Prostate gland (tissue), 2 donors: ENCODE data around the gene TLE1. TPM values are rescaled to one million over a fixed set of nuclear protein-coding genes. Genes with fewer than 3 reads are reported as not detected.

Experiments used
- DNase-seq: peaks from one replicate; pipeline ENCODE4 v3.0.0-alpha.2; 2019; ENCODE audit warnings: low spot score
- H3K27ac ChIP-seq, 2 donors: fragments of 200-600 bp; sonication (generic); 2 replicates each; pipeline ENCODE4 v1.5.1; 2017 to 2019
- H3K27me3 ChIP-seq: fragments of 200-600 bp; sonication (generic); replicated peaks from 2 replicates; pipeline ENCODE4 v1.5.1; 2019; ENCODE audit not compliant: insufficient read depth
- H3K36me3 ChIP-seq, 2 donors: fragments of 200-600 bp; sonication (generic); 1 replicate in 1 of 2; 2 replicates in 1 of 2; pipeline versions ENCODE4 v1.5.1 to v1.8.1; 2017 to 2019
- H3K4me1 ChIP-seq: fragments of 200-600 bp; sonication (generic); replicated peaks from 2 replicates; pipeline ENCODE4 v1.5.1; 2019
- H3K4me3 ChIP-seq, 2 donors: fragments of 200-600 bp; sonication (generic); 2 replicates each; pipeline ENCODE4 v1.5.1; 2017 to 2019
- H3K9me3 ChIP-seq: fragments of 200-600 bp; sonication (generic); 2 replicates; pipeline ENCODE4 v1.5.1; 2017
- POLR2A ChIP-seq: fragments of 450-650 bp; IDR thresholded peaks from one replicate; pipeline ENCODE4 v1.6.1; 2016; ENCODE audit warnings: antibody characterized with exemption, mild to moderate bottlenecking
- POLR2AphosphoS5 ChIP-seq: sonication (generic); formaldehyde crosslinking; IDR thresholded peaks from one replicate; pipeline ENCODE4 v1.6.1; 2017; ENCODE audit warnings: antibody characterized with exemption
- WGBS: methylation state at CpG from one replicate; pipeline ENCODE4 v1.1.5; 2018; 5-methylcytosine and 5-hydroxymethylcytosine counted together
- intact Hi-C: fragments of 100-400 bp; cut with DNase I; formaldehyde crosslinking; loops from one replicate; pipeline ENCODE4 v1.14.2; 2022
- total RNA-seq, 2 donors: library from RNA; depleted of rRNA; stranded (reverse); fragments of >200 nt; gene quantifications; one replicate each; pipeline ENCODE4 v1.1.0, GENCODE V29; 2016
- TF ChIP-seq, protein P1 (sequence below), 4 experiments: fragments of 200-600 bp in 2 of 4; fragments of 450-650 bp in 2 of 4; sonication (generic) in 2 of 4; IDR thresholded peaks; 1 replicate in 3 of 4; 2 replicates in 1 of 4; pipeline ENCODE4 v1.5.1; 2016 to 2019; ENCODE audit warnings: antibody characterized with exemption in 4 of 4, mild to moderate bottlenecking in 2 of 4, moderate library complexity in 2 of 4

Gene TLE1
- total RNA-seq, 2 donors from 2014 or later = 61.0 to 89.5 TPM

DNA sequence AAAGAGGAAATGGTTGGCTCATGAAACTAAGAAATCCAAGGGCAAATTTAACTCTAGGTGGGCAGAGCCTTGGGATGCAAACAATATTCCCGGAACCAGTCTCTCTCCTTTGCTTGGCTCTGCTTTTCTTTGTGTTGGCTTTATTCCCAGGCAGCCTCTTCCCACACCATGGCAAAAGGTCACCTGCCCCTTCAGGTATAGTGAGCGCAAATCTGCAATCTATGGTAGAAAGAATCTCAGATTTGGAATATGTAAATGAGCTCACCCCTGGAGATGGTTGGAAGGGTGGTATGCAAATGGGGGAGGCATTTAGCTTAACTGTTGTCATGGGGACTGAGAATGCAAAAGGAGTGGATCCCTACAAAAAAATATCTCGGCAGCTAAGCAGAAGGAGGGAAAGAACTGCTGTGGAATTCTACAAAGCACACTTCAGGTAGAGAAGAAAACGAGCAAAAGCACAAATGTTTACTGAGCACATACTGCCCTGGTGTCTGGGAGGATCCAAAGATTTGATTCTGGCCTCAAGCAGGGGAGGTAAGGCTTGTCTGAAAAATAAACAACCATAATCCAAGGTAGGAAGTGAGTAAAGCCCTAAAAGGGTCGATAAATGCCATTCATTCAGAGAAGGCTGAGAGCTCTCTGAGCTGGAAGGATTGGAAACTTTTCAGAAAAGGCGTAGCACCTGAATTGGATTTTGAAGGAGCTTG is 139.7 kb downstream of the TLE1 start:
- H3K27me3 ChIP-seq = no peaks in the 10 kb centered on the region
- TF ChIP-seq POLR2A (no peak), POLR2AphosphoS5 (no peak)
- TF ChIP-seq, protein P1, sequence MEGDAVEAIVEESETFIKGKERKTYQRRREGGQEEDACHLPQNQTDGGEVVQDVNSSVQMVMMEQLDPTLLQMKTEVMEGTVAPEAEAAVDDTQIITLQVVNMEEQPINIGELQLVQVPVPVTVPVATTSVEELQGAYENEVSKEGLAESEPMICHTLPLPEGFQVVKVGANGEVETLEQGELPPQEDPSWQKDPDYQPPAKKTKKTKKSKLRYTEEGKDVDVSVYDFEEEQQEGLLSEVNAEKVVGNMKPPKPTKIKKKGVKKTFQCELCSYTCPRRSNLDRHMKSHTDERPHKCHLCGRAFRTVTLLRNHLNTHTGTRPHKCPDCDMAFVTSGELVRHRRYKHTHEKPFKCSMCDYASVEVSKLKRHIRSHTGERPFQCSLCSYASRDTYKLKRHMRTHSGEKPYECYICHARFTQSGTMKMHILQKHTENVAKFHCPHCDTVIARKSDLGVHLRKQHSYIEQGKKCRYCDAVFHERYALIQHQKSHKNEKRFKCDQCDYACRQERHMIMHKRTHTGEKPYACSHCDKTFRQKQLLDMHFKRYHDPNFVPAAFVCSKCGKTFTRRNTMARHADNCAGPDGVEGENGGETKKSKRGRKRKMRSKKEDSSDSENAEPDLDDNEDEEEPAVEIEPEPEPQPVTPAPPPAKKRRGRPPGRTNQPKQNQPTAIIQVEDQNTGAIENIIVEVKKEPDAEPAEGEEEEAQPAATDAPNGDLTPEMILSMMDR (IDR thresholded peaks at IDR 0.05) = no peak
- WGBS = 48% methylated on average over 6 of the region's 6 CpGs
- no peaks in the 10 kb centered on the region for H3K36me3 ChIP-seq
- no peak overlapping the region for H3K27ac ChIP-seq
- DNase-seq = no peak
- H3K9me3 ChIP-seq = no peaks in the 10 kb centered on the region
- H3K4me1 ChIP-seq = no peaks in the 10 kb centered on the region
- intact Hi-C loops = no loop called here
- H3K4me3 ChIP-seq = no peak overlapping the region

DNA sequence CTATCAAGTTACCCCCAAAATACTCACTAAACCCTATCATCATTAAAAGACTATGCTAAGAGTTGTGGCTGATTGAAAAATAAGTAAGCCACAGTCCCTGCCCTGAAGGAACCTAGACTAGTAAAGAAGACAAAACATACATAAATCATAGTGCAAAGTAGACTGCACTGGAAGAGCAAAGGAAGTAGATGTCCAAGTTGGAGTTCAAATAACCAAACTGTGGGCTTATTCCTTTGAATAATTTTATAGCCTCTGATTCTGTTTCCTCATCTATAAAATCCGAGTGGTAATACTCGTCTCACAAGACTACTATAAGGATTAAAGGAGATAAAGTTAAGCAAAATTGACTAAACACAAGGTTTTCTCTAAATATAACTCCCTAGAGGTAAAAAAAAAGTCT is 140.4 kb downstream of the TLE1 start:
- no peak overlapping the region for H3K4me3 ChIP-seq
- H3K36me3 ChIP-seq = no peaks in the 10 kb centered on the region
- H3K27me3 ChIP-seq = no peaks in the 10 kb centered on the region
- TF ChIP-seq, protein P1 (IDR thresholded peaks at IDR 0.05) = no peak
- no peak for TF ChIP-seq POLR2AphosphoS5
- no peak for TF ChIP-seq POLR2A
- H3K27ac ChIP-seq = no peak overlapping the region
- intact Hi-C loops = no loop called here
- no peaks in the 10 kb centered on the region for H3K9me3 ChIP-seq
- H3K4me1 ChIP-seq = no peaks in the 10 kb centered on the region
- DNase-seq = no peak
- WGBS = 18% methylated on average over 2 of the region's 2 CpGs

DNA sequence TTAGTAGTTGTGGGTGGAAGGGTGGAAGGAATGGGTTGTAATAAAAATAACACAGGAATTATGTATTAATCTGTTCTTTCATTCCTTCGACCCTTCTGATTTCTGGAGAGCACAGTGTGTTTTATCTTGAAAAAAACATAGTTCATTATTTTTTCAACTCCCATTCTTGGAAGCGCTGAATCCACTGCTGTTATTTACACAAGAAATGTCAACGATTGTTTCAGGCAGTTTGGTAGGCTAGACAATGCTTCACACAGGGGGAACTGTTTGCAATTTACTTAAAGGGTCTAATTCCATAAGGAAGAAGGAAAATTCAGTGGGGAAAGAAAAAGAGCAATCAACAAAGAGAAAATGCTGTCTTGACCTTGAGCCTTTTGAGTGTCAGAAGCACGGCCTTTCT is 142.9 kb downstream of the TLE1 start:
- 45% methylated on average over 4 of the region's 4 CpGs for WGBS
- intact Hi-C loops = no loop called here
- DNase-seq = no peak
- no peaks in the 10 kb centered on the region for H3K4me1 ChIP-seq
- TF ChIP-seq POLR2AphosphoS5 (no peak), POLR2A (no peak)
- TF ChIP-seq, protein P1 (IDR thresholded peaks at IDR 0.05) = no peak
- H3K27me3 ChIP-seq = no peaks in the 10 kb centered on the region
- no peak overlapping the region for H3K27ac ChIP-seq
- no peak overlapping the region for H3K4me3 ChIP-seq
- H3K9me3 ChIP-seq = no peaks in the 10 kb centered on the region
- no peaks in the 10 kb centered on the region for H3K36me3 ChIP-seq

DNA sequence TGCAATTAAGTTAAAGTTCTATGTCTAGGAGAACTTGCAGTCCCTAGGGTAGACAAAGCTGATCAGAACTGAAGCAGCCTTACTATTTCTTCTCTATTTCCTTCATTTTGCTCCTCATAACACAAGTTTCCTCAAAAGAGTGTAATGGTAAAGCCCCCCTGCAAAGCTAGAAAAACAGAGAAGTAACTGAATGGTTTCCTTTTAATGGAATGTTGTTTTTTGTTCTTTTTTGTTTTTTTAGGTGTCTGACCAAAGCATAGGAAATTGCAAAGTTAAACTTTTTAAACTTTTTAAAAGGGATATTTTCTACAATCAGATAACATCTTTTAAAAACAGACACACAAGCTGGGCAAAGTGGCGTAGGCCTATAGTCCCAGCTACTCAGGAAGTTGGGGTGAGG is 145.7 kb downstream of the TLE1 start:
- H3K9me3 ChIP-seq = no peaks in the 10 kb centered on the region
- H3K4me3 ChIP-seq = no peak overlapping the region
- intact Hi-C loops = no loop called here
- no peaks in the 10 kb centered on the region for H3K27me3 ChIP-seq
- 91% methylated on average over 1 of the region's 1 CpG for WGBS
- no peak for DNase-seq
- TF ChIP-seq POLR2AphosphoS5 = no peak
- TF ChIP-seq, protein P1 (IDR thresholded peaks at IDR 0.05) = no peak
- TF ChIP-seq POLR2A = no peak
- no peaks in the 10 kb centered on the region for H3K36me3 ChIP-seq
- H3K27ac ChIP-seq = no peak overlapping the region
- H3K4me1 ChIP-seq = no peaks in the 10 kb centered on the region
